ENCODE measurements around the gene JAM3.

DNA sequence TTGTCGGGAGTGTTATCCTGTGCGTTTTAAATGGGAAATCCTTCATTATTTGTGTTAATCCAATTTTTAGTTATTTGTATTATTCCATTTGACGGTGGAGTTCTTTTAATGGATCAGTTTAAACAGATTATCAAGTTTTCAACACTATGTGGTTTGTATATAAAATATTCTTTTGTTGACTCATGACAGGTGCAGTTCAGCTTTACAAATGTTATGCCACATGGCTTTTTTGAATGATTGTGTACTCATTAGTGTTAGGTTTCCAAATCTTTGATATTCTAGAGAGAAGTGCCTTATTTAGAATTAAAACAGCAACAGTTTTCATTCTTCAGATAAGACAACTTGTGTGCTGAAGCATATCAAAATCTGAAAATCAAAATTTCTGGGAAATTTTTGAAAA is 2.4 kb downstream of the JAM3 start:
- no peak for TF ChIP-seq POLR2AphosphoS5 (IDR thresholded peaks at IDR 0.05; ENCODE audit: low read depth, low read length)
- TF ChIP-seq EP300 (IDR thresholded peaks at IDR 0.05; ENCODE audit: borderline replicate concordance in 1 of 2, low read depth in 1 of 2, low read length in 1 of 2): no peak
- TF ChIP-seq, protein P1, sequence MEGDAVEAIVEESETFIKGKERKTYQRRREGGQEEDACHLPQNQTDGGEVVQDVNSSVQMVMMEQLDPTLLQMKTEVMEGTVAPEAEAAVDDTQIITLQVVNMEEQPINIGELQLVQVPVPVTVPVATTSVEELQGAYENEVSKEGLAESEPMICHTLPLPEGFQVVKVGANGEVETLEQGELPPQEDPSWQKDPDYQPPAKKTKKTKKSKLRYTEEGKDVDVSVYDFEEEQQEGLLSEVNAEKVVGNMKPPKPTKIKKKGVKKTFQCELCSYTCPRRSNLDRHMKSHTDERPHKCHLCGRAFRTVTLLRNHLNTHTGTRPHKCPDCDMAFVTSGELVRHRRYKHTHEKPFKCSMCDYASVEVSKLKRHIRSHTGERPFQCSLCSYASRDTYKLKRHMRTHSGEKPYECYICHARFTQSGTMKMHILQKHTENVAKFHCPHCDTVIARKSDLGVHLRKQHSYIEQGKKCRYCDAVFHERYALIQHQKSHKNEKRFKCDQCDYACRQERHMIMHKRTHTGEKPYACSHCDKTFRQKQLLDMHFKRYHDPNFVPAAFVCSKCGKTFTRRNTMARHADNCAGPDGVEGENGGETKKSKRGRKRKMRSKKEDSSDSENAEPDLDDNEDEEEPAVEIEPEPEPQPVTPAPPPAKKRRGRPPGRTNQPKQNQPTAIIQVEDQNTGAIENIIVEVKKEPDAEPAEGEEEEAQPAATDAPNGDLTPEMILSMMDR (IDR thresholded peaks at IDR 0.05): no peak
- TF ChIP-seq YY1 (IDR thresholded peaks at IDR 0.05; ENCODE audit: low read depth): no peak
- TF ChIP-seq GABPA (IDR thresholded peaks at IDR 0.05; ENCODE audit: low read depth): no peak
- TF ChIP-seq, protein P2, sequence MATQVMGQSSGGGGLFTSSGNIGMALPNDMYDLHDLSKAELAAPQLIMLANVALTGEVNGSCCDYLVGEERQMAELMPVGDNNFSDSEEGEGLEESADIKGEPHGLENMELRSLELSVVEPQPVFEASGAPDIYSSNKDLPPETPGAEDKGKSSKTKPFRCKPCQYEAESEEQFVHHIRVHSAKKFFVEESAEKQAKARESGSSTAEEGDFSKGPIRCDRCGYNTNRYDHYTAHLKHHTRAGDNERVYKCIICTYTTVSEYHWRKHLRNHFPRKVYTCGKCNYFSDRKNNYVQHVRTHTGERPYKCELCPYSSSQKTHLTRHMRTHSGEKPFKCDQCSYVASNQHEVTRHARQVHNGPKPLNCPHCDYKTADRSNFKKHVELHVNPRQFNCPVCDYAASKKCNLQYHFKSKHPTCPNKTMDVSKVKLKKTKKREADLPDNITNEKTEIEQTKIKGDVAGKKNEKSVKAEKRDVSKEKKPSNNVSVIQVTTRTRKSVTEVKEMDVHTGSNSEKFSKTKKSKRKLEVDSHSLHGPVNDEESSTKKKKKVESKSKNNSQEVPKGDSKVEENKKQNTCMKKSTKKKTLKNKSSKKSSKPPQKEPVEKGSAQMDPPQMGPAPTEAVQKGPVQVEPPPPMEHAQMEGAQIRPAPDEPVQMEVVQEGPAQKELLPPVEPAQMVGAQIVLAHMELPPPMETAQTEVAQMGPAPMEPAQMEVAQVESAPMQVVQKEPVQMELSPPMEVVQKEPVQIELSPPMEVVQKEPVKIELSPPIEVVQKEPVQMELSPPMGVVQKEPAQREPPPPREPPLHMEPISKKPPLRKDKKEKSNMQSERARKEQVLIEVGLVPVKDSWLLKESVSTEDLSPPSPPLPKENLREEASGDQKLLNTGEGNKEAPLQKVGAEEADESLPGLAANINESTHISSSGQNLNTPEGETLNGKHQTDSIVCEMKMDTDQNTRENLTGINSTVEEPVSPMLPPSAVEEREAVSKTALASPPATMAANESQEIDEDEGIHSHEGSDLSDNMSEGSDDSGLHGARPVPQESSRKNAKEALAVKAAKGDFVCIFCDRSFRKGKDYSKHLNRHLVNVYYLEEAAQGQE (IDR thresholded peaks at IDR 0.05; ENCODE audit: low read depth, low read length): no peak
- TF ChIP-seq NFIC (IDR thresholded peaks at IDR 0.05; ENCODE audit: borderline replicate concordance): no peak
- TF ChIP-seq SIN3A (IDR thresholded peaks at IDR 0.05; ENCODE audit: borderline replicate concordance, low read depth, low read length): no peak
- TF ChIP-seq, protein P3, sequence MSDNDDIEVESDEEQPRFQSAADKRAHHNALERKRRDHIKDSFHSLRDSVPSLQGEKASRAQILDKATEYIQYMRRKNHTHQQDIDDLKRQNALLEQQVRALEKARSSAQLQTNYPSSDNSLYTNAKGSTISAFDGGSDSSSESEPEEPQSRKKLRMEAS (IDR thresholded peaks at IDR 0.05; ENCODE audit: low read depth): no peak
- no peak for TF ChIP-seq TAF1 (IDR thresholded peaks at IDR 0.05; ENCODE audit: borderline replicate concordance, low read depth, low read length)
- TF ChIP-seq EZH2phosphoT487 (IDR thresholded peaks at IDR 0.05; ENCODE audit: borderline replicate concordance, low read depth): no peak
- TF ChIP-seq RAD21 (IDR thresholded peaks at IDR 0.05; ENCODE audit: low read length): no peak
- TF ChIP-seq, protein P4, sequence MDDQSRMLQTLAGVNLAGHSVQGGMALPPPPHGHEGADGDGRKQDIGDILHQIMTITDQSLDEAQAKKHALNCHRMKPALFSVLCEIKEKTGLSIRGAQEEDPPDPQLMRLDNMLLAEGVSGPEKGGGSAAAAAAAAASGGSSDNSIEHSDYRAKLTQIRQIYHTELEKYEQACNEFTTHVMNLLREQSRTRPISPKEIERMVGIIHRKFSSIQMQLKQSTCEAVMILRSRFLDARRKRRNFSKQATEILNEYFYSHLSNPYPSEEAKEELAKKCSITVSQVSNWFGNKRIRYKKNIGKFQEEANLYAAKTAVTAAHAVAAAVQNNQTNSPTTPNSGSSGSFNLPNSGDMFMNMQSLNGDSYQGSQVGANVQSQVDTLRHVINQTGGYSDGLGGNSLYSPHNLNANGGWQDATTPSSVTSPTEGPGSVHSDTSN (IDR thresholded peaks at IDR 0.05): no peak
- TF ChIP-seq CHD2 (IDR thresholded peaks at IDR 0.05; ENCODE audit: low read length, partially characterized antibody): no peak
